HG03439 (cell line): ENCODE measurements around the gene SEC22C.
"Not testable (repeated sequence)": the region's sequence is repeated elsewhere in the genome, so short reads cannot be mapped to it uniquely, and the experiment has no call there.

ENCODE experiments used
- ATAC-seq: cut with Tn5 transposase; IDR thresholded peaks from one replicate; pipeline ENCODE4 v1.9.1; 2021; ENCODE audit warnings: mild to moderate bottlenecking, moderate library complexity; ENCODE audit not compliant: unreplicated experiment

SEC22C gene

GRCh38 chr3:42582474-42583070 lies 805 bp upstream of the SEC22C start:
- ATAC-seq: no peak

GRCh38 chr3:42581400-42581708 lies 413 bp downstream of the SEC22C start:
- ATAC-seq: no peak

- ATAC-seq: not testable (repeated sequence)
These were observed 2.4 kb downstream of the SEC22C start for GRCh38 chr3:42579346-42579745.

- no peak for ATAC-seq
These were observed 3.7 kb downstream of the SEC22C start for GRCh38 chr3:42578054-42578453.

DNA sequence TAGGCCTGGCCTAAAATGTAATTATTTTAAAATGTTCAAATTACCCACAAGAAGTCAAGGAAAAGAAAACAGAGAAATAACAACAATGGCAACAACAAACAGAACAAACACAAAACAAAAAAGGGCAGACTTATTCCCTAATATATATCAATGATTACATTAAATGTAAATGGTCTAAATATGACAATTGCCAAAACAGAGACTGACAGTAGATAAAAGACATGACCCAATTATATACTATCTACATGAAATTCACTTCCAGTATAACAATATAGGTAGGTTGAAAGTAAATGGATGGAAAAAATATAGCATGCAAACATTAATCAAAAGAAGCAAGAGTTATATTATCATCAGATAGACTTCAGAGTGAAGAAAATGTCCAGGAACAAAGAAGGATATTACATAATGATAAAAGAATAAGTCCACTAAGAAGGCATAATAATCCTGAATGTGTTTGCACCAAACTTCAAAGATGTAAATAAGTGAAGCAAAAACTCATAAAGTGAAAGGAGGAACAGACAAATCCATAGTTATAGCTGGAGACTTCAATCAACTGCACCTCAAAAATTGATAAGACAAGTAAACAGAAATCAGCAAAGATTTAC lies 6.5 kb downstream of the SEC22C start:
- ATAC-seq: no peak

DNA sequence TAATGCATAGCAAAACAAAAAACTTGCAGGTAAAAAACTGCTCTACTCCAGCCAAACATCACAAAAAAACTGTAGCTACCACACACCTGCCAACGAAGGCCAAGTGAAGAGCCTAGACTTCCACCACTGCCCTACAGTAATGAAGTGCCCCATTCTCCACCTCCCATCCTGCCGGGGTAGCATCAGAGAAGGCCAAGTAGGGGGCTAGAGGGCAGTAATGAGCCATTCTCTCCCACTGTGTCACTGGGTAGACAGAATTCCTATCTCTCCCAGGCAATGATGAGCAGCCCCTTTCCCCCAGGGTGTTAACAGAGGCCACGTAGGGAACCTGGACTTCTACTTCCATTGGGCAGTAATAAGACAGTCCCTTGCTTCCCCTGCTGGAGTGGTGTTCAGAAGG lies 9.5 kb downstream of the SEC22C start:
- no peak for ATAC-seq

DNA sequence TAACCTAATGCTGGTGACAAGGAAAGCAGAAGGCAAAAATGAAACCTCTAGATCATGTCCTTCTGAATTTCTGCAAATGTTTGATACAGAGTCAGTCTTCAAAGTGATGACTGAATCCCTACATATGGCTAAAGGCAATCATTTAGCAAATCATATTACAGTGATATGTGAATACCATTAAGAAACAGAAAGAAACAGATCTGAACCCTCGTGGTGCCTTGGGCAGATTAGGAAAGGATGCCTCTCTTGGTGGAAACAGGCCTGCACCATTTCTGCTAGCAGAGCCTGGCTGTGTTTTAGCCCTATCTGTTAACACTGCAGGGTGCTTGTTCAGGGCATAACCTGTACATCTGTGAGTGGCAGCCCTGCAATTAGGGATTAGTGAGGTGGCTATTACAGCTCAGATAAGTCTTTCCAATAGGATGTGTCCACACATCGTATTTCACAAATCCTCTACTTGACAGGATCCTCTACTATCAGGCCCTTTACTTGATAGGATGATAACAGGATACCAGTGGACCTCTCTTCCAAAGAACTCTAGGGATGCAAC lies 12.1 kb downstream of the SEC22C start:
- ATAC-seq: no peak

DNA sequence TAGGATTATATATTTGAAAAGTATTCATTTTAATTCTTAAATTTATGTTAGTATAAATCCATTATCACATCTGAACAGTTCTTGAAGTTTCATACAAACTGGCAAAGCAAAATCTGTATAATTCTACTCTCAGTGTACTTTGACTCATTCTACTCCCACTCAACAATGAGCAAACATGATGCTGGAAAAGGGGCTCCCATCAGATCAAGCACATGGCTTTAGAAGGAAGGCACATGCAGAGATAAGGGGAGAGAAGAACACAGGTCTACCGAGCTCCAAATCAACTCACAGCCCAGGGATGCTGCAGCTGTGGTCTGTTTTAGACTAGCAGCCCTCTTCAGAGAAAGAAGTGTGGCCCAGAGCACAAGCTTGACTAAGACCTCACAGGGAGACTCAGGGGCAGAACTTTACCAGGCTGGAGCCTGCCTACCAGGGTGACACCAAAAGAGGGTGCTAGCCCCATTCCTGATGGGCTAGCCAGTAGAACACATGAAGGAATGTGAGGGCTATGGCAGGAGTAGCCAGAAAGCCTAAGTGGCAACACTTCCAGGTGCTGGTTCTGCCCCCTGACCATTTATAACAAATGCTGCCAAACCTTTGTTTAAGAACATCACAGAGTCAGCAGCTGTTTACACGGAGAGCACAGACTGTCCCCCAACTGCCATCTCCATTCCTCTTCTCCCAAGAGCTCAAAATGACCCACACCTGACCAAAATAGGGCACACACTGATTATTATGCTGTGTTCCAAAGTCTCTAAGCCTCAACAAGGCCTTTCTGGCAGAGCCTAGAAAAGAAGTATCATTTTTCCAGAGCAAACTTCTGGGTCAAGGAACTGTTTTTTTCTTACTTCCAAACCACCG lies 19.5 kb downstream of the SEC22C start:
- ATAC-seq: no peak

DNA sequence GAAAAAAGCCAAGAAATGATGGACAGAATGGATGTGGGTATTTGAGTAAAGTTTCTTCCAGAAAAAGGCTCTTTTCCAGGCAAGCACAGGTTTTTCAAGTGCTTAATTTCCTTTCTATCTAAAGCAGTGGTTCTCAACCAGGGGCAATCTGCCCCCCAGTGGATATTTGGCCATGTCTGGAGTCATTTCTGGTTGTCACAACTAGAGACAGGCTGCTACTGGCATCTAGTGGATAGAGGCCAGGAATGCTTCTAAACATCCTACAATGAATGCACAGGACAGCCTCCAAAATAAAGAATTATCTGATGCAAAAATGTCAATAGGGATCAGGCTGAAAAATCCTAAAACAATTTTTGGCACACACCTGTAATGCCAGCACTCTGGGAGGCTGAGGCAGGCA lies 23.9 kb downstream of the SEC22C start:
- ATAC-seq: no peak

DNA sequence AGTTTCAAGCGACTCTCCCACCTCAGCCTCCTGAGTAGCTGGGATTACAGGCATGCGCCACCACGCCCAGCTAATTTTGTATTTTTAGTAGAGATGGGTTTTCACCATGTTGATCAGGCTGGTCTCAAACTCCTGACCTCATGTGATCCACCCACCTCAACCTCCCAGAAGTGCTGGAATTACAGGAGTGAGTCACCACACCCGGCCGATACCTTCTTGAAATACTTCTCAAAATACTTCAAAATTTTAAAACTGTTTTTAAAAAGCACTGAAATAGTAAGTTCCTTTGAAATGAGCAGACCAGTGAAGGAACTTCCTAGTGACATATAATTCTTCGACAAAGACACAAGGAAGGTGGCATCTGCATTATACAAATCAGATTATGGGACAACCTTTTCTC lies 24.9 kb downstream of the SEC22C start:
- ATAC-seq: not testable (repeated sequence)

GRCh38 chr3:42556089-42556632 lies 25.6 kb downstream of the SEC22C start:
- ATAC-seq: no peak

DNA sequence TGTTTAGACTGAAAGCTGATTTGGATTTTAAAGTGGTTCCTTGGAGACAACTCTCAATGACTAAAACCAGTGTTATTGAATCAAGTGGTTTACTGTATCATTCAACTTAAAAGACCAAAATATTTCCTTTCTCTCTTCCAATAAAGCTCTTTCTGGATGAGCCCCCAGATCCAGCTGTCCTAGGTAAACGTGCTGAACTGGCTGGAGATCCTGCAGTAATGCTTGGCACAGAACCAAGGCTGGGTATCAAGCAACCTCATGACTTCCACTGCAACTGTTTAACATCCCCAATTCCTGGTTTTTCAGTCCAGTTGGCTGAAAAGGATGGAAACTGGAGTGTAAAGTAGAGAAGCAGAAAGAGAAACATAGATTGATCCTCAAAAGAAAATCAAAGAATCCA lies 28.9 kb downstream of the SEC22C start:
- no peak for ATAC-seq

GRCh38 chr3:42550250-42550649 lies 31.5 kb downstream of the SEC22C start:
- ATAC-seq: no peak

GRCh38 chr3:42549131-42549530 lies 32.6 kb downstream of the SEC22C start:
- ATAC-seq: no peak

DNA sequence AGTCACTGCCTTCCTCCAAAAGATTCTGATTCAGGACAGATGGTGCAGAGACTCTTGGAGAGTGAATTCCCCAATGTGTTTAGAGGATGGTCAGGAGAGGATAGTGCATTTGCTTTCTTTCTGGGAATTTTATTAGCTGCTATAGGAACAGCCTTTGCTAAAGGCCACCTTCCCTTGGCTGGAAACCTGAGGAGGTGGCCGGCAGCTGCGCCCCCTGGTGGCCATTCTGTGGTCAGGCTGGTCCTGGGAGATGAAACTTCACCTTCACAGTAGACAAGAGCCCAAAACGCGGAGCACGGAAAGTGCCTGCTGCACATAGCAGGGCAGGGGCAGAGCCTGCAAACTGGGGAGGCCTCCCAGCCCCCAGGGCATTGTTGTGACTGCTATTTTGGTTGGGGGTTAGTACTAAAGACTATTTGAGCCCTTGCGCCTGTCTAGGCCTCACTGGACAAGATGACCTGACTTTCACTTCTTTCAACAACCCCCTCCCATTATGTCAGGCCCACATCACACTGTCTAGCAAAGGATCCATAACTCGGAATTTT lies 34.3 kb downstream of the SEC22C start:
- ATAC-seq: peak; percentile 60

DNA sequence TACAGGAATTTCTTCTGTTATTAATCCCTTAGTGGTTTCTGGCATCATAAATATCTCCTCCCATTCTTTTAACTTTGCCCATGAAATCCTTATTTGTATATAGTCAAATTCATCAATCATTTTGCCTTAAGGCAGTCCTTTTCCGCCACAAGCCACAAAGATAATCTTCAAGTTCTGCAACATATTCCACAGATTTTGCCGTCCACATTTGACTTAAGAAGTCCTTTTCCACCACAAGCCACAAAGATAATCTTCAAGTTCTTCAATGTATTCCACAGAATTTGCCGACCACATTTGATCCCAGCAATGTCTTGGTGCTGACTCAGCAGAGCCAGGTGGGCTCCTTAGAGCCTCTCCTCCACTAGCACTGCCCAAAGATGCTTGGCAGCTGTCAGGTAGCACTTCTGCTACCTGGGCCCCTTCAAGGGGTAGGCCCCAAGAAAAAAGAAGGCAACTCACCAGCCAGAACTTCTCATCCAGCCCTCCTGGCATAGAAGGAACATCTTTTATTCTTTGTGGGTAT lies 35.0 kb downstream of the SEC22C start:
- ATAC-seq: no peak

DNA sequence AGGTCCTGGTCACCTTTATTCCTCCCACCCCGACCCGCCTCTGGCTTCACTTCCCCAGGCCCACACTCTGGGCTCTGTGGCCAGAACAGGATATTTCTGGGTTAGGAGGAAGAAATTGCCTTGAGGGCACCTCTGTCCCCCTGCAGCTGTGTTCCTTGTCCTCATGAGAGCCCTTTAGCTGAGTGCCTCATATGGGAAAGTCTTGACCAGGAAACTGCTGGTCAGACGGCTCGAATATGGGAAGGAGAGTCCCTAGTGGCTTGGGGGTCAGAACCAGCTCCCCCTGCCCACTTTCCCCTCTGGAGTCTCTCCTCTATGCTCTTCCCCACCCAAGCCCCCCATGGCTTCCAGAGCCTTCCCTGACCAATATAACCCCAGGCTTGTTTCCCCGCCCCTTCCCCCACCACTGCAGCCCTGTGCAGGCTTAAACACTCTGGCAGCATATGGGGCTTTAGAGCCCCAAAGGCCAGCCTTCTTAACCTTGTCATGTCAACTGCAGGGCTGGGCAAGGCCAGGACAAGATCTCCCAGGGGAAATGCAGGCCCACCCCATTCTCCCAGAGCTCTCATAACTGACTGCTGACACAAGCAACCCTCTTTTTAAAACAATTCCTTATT lies 36.4 kb downstream of the SEC22C start:
- ATAC-seq: no peak

- no peak for ATAC-seq
These were observed 37.1 kb downstream of the SEC22C start for GRCh38 chr3:42544492-42545283.

DNA sequence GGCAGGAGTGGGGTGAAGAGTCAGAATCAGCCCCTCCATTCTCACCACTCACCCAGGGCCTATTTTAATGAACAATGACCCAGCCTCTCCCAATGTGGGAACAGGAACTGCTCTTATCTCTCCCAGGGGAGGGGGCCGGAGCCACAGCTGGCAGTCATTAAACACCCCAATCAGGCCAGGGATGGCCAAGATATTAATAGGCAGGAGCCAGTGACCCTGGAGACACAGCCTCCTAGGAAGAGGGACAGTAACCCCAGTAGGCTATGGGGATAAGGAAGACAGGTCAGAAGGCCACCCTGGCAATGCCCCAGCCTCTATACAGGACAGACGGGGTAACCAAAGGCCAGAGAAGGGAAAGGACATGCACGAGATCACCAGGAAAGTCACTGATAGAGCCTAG lies 40.7 kb downstream of the SEC22C start:
- ATAC-seq: no peak
